Prostate gland (tissue), 2 donors: ENCODE data around the gene CDH6.

Experiments
- CTCF ChIP-seq, 4 experiments: fragments of 200-600 bp in 2 of 4; fragments of 450-650 bp in 2 of 4; sonication (generic) in 2 of 4; IDR thresholded peaks; 1 replicate in 3 of 4; 2 replicates in 1 of 4; pipeline ENCODE4 v1.5.1; 2016 to 2019; ENCODE audit warnings: antibody characterized with exemption in 4 of 4, mild to moderate bottlenecking in 2 of 4, moderate library complexity in 2 of 4
- POLR2A ChIP-seq: fragments of 450-650 bp; IDR thresholded peaks from one replicate; pipeline ENCODE4 v1.6.1; 2016; ENCODE audit warnings: antibody characterized with exemption, mild to moderate bottlenecking
- POLR2AphosphoS5 ChIP-seq: sonication (generic); formaldehyde crosslinking; IDR thresholded peaks from one replicate; pipeline ENCODE4 v1.6.1; 2017; ENCODE audit warnings: antibody characterized with exemption

DNA sequence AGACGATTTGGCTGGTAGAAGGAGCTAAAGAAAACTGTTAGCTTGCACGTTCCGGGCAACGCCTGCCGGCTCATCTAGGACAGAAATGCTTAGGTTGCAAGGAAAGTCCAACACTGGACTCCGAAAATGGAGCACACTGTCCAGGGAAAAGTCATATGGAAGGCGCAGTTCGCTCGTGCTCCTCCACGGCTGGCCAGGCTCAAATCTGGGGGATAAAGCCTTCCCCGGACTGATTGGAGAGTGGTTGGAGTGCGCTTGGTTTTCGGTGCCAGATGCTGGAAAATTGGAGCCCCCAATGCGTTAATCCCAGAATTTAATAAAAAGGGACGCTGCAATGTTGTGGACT, 955 bp downstream of the CDH6 start:
- no peak for TF ChIP-seq CTCF (IDR thresholded peaks at IDR 0.05)
- TF ChIP-seq POLR2A = no peak
- no peak for TF ChIP-seq POLR2AphosphoS5
